GM18907 (cell line): Measurements from ENCODE around the gene SYF2.
A peak's percentile ranks its signal among the peaks of the same experiment; 100 is the strongest.
"Not testable (repeated sequence)": the region's sequence is repeated elsewhere in the genome, so short reads cannot be mapped to it uniquely, and the experiment has no call there.

Source experiments
- ATAC-seq: cut with Tn5 transposase; IDR thresholded peaks from one replicate; pipeline ENCODE4 v1.9.1; 2021; ENCODE audit warnings: mild to moderate bottlenecking, moderate library complexity; ENCODE audit not compliant: unreplicated experiment

SYF2 gene

DNA sequence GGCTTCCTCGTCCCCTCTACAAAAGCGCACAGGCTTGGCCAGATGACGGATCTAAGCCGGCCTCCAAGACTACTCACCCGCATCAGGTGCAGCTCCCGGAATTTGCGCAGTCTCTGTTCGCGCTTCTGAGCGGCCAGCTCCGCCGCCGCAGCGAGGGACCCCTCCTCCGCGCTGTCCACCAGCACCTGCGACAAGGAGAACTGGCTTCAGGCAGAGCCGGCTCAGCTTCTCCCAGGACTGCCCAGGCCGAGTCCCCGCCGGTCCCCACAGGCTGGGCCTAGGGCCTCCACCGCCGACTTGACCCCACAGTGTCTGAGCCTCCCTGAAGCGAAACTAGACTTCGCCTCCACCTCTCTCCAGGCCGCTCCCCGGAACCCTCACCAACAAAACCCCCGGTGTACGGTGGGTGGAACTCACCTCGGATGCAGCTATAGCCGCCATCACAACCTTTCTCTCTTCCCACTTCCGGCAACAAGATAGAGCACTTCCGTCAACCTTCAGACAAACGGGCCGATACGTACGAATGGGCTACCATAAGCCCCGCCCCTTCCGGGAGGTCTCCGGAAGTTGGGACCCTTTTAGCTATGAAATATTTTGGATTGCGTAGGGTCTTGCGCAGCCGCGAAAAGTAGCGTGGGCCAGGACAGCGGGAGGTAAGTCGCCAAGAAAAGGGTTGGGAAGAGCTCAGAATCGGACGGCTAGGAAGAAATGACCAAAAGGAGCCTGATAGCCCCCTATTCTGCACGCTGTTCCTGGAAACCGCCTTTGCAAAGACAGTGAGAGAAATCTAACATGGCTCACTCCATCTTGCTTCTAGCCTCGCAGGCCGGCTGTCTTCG is at the start of gene SYF2:
Gene SYF2 (minus strand): TSS at position 476 of the 839 bp plus-strand sequence. CDS start 35 bp downstream, at position 441.
- ATAC-seq, result peak; percentile 72

DNA sequence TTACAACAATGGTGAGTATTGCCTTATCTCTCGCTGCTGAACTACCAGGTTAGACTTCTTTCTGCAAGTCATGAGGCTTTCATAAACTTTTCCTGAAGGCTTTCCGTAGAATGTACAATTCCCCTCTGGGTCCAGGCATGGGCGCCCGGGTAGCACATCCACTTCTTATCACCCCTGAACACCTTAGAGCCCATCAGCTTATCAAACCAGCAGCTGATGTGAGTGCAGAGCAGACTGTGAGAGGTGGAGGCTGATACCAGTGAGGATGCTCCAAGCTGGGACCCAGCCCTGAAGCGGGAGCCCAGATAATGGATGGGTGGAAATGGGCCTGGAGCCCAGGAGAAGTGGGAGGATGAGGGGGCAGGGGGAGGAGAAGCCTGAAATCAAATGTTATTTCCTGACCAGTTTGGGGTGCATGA is 47.4 kb upstream of the SYF2 start:
- ATAC-seq, result not testable (repeated sequence)

DNA sequence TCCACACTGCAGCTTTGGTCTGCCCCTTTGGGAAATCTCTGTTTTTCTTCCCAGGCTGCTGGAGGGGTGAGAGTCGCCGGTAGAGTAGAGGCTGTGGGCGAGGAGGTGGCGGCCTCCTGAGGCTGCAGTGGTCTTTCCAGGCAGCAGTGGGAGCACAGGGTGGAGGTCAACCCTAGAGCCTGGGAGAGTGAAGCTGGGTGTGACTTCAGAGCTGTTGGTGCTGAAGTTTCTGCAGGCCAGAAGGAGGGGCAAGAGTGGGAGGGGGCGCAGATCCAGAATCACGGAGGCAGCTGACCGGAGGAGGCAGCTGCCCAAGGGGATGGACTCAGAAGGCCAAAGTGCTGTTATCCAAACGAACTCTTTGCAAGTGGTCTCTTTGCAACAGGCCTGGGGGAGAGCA is 46.5 kb upstream of the SYF2 start:
- ATAC-seq, result not testable (repeated sequence)

DNA sequence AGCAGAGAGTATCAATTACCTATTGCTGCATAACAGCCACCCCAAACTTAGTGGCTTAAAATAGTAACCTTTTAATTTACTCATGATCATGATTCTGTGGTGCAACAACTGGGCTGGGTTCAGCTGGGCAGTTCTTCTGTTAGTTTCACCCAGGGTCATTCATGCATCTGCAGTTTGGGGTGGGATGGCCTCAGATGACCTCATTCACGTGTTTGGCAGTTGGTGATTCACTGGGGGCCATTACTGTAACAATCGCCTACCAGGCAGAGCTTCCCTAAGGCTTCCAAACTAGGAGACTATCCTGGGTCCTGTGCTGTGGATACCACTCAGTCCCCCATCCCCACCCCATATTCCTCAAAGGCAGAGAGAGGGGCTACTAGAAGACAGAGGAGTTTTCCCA is 46.1 kb upstream of the SYF2 start:
- ATAC-seq, result not testable (repeated sequence)

DNA sequence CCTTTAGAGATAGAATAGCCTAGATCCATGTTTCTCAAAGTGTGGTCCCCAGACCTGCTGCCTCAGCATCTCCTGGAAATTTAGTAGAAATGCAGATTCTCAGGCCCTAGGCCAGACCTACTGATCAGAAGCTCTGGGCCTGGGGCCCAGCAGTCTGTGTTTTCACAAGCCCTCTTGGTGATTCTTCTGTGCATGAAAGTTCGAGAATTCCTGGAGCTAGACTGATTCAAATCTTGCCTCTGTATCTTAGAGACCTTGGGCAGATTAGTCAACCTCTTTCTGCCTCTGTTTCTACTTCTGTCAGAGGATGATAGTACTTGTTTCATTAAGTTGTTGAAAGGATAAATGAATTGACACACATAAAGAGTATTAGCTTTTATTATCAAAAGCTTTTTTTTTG is 45.0 kb upstream of the SYF2 start:
- ATAC-seq, result not testable (repeated sequence)

DNA sequence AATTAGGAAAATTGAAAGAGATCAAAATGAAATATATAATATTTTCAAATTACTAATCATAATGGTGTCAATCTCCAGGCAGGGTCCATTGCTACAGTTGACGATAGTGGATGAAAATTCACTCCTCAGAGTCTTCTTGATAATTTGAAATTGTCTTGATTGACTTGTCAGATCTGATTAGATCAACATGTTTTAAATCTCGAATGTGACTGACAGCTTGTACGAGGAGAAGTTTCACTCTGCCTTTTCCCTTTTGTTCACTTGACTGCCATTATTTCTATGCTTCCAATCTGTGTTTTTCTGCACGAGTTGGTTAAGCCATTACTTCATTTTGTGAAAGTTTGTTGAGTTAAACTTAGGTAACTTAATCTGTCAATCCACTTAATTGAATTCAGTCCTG is 43.3 kb upstream of the SYF2 start:
- not testable (repeated sequence) for ATAC-seq

DNA sequence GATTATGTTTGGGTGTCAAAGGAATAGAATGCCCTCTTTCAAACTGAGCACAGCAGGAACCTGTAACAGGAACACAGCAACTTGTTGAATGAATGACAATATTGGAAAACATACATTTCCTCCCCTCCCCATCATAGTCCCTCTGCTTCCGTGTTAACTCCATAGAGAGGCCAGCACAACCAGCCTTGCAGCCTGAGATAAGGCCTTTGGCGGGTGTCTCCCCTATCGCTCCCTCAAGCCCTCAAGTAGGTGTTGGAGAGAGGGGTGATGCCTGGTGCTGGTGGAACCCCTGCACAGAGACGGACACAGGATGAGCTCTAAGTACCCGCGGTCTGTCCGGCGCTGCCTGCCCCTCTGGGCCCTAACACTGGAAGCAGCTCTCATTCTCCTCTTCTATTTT is 39.9 kb upstream of the SYF2 start, which contains the start of gene RHD:
Gene RHD (plus strand): TSS at position 272 of the 400 bp plus-strand sequence. CDS start 39 bp downstream, at position 311.
- ATAC-seq, result not testable (repeated sequence)

DNA sequence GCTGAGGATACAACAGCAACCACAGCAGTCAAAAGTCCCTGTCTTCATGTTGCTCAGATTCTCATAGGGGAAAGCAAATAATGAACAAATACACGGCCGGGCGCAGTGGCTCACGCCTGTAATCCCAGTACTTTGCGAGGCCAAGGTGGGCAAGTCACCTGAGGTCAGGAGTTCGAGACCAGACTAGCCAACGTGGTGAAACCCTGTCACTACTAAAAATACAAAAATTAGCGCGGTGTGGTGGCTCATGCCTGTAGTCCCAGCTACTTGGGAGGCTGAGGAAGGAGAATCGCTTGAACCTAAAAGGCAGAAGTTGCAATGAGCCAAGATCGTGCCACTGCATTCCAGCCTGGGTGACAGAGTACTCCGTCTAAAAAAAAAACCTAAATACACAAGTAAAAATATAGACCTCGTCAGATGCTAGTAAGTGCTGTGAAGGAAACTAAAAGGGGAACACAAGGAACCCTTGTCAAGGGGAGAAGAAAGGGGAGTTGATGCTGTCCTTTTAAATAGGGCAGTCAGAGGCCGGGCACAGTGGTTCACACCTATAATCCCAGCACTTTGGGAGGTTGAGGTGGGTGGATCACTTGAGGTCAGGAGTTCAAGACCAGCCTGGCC is 36.0 kb upstream of the SYF2 start:
- ATAC-seq, result not testable (repeated sequence)

DNA sequence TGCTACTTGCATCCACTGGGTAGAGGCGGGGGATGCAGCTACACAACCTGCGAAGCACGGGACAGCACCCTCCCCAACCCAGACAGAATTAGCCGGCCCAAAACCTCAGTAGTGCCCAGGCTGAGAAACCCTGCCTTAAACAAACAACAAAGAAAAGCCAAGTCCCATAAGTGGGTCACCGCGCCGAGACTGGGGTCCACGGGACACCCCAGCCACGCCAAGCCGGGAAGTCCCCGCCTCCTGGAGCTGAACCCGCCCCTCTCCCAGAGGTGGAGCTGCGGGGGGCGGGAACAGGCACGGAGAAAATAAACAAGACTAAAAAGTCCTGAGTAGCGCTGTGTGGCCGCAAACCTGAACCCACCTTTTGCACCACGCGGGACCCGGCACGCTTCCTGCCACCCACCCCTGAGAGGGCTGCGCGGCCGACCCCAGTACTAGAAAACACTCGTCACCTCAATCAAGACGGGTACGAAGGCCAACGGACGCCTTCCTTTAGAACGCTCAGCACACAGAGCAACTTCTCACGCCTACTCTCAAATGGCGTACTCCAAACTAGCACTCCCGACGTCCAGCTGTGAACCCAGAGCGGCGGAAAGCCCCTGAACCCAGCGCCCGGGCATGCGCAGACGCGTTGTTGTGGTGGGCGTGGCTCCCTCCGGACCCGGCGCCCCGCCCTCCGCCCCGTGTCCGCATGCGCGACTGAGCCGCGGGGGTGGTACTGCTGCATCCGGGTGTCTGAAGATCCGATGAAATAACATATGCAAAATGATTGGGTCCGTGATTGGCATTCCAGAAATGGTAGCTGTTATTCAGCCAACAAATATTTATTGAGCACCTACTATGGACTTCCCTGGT is 35.2 kb upstream of the SYF2 start:
- peak; percentile 76 for ATAC-seq

DNA sequence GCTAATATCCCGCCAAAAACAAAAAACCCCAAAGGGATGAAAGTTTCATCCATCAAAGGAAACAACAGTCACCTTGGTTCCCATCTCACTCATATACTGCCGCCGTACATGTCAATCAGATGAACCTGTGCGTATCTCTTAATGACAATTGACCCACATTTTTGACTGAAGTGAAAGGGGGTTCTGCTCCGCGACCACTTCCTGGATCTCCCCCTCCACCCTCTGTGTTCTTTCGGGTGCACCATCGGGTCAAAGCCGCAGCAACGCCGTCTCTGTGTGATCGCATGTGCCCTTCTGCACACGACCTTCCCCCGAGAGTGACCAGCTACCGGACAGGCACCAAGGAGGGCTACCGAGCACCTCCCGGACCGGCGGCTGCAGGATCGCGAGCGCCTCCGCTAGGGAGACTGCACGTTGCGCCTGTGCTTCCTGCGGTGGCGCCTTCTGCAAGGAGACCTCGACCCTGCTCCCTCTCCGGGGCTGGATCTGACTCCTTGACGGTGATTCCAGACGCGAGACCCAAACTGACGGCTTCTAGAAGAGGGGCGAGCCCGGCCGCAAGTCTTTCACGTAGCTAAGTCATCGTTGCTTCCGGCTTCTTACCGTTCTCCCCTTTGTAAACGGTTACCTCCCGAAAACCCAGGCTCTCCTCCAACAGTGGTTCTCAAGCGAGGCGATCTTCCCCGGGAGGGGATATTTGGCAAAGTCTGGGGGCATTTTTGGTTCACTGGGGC is 34.4 kb upstream of the SYF2 start:
- peak; percentile 36 for ATAC-seq

DNA sequence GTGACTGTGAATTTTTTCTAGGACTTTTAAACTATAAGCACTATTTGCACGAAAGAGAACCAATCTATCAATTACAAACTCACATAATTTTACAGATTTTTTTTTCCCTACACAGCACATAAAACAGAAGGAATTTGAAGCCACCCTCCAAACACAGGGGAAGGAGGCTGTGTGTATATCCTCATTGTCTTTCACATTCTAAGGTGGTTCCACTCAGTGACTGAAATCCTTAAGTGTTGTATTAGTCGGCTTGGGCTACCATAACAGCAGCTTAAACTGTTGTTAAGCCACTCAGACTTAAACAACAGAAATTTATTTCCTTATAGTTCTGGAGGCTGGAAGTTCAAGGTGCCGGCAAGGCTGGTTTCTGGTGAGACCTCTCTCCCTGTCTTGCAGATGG is 28.0 kb upstream of the SYF2 start:
- ATAC-seq, result not testable (repeated sequence)

DNA sequence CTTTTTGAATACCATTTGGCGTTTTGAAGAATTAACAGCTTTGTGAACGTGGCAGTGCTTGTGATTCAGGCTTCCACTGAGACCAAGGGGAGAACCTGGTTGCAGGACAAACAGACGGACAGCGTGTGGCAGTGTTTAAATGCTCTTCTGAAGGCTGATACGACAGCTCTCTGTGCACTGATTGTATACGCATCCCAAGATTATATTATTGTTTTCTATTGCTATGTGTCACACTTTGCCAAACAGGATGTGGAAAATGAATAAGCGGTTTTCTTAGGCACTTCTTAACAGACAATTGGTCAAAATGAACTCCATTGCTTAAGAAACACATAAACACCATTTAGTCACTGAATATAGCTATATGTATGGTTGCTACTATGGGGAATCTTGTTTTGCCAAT is 27.5 kb upstream of the SYF2 start:
- ATAC-seq, result not testable (repeated sequence)

DNA sequence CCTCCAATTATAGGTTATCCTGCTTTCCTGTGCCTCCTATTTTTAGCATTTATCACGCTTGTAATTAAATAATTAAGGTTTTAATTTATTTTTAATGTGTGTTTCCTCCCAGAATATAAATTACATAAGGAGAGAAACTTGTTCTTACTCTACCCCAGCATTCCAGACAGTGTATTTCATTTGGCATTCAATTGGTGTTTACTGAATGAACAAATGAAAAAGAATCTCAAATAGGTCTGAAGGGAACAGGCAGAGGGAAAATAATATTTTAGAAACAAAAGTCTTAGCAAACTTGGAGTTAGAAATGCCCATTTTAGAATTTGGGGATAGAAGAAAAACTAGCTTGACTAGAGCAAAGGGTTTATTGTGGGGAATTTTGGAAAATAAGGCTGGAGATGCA is 24.9 kb upstream of the SYF2 start:
- ATAC-seq, result no peak

DNA sequence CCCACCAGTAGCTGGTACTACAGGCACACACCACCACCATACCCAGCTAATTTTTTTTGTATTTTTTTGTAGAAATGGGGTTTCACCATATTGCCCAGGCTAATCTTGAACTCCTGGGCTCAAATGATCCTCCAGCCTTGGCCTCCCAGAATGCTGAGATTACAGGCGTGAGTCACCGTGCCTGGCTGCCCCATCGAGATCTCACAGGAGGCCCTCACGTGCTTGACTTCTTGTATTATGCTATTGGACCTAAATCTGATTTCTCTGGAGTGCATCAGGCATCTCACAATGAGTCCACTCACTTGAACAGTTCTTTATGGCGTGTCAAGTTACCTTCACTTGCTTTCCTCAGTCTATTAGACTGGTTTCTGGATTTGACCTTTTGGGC is 24.3 kb upstream of the SYF2 start:
- ATAC-seq, result no peak

DNA sequence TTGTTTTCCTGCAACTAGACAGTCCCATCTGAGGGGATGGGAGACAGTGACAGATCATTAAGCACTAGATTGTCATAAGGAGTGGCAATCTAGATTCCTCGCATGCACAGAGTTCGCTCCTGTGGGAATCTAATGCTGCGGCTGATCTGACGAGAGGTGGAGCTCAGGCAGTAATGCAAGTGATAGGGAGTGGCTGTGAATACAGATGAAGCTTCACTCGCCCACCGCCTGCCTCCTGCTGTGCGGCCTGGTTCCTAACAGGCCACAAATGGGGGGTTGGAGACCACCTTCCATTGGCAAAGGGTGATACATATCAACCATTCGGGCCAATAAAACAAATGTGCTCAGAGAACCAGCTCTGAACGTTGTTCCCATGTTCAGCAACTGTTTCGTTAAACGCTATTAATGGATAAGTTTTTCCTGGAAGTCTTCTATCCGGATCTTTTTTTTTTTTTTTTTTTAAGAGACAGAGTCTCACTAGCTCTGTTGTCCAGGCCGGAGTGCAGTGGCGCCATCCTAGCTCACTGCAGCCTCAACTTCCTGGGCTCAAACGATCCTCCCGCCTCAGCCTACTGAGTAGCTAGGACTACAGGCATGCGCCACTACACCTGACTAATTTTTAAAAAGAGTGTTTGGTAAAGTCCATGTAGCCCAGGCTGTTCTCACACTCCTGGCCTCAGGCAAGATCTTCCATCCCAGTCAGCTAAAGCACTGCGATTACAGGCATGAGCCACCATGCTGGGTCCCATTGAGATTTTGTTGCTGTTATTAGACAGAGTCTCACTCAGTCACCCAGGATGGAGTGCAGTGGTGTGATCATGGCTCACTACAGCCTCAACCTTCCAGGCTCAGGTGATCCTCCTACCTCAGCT is 23.6 kb upstream of the SYF2 start:
- ATAC-seq, result no peak

DNA sequence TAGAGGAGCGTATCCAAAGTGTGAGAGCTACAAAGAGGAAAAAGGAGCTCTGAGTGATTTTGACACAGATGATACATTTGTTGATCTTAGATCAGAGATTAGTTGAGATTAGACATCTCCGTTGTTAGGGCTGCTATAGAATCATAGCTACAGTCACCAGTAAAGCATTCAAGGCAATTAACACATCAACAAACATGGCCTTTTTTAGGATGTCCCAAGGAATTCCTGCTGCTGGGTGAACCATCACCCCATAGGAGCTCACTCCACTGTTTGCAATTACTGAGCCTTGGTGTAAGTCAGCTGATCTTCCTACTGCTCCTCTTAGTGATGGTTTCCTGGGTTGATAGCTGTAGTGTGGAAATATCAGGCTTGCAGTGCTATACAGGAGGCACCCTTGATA is 21.6 kb upstream of the SYF2 start:
- ATAC-seq, result no peak

DNA sequence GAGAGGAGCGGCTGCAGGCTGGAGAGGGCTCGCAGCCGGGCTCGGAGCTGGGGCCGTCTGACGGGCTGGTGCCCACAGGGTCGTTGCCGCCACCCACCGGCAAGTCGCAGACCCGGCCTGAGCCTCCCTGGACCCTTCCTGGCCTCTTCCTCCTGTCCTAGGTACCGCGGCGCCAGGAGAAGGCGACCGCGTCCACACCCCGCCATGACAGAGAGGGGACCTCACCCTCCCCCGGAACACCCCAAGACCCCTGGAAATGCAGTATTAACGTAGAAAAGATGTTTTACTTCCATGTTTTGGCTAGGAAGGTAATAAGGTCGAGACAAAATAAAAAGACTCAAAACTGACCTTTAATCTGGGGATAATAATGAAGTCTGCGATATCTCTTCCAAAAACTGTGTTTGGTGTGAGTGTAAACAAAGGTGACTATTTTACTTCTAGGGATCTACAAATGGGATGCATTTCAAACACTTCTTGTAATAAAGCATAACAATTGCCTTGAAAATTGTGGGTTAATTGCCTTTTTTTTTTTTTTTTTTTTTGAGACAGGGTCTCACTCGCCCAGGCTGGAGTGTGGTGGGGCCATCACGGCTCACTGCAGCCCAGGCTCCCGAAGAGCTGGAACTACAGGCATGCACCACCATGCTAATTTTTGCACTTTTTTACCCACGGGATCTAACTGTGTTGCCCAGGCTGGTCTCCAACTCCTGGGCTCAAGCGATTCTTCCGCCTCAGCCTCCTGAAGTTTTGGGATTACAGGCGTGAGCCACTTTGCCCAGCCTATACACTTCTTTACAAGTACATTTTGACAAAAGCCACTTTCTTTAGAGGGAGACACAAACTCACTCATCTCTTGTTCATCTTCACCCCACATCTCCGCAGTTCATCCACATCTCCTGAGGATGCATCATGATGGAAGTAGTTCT is 15.8 kb upstream of the SYF2 start:
- ATAC-seq, result no peak

DNA sequence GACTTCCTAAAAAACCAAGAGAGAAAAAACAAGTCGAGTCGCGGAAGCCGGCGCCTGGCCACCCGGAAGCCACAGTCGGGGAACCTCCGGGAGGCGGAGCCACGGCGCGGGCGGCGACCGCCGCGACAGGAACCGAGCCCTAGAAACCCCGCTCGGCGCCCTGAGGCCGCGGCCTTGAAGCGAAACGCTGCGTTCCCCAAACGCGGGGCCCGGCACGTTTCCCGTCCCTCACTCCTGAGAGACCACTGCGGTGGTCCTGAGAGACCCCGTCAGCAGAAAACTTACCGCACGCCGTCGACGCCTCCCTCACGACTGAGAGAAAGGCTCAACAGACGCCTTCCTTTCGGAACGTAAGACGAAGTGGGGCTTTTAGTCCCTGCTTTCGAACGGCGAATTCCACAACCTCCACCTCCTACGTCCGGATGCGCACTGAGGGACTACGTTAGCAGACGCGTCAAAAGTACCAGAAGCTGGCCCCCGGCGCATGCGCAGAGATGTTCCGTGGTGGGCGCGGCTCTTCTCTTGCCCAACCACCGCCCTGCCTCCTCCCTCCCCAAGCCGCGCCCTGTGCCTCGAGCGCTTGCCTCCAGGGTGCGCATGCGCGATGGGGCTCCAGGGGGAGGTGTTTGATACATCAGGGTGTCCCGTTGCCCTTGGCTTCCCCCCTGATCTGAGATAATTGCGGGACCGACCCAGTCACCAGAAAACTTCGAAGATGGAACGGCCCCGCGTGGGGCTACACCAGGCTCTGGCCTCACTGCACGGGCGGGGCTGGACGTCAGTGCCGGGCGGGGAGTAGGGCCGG is 14.9 kb upstream of the SYF2 start, which contains the start of gene RSRP1:
Gene RSRP1 (minus strand): TSS at position 431 of the 805 bp plus-strand sequence. CDS start 491 bp downstream, outside the sequence.
- peak; percentile 84 for ATAC-seq
